HepG2 (cell line): Measurements from ENCODE around the gene NHERF2. TPM values are rescaled to one million over a fixed set of nuclear protein-coding genes. Genes with fewer than 3 reads are reported as not detected.

Experiments
- ASH2L ChIP-seq: fragments of 300-600, 200-600 bp; sonication (generic); IDR thresholded peaks from 2 replicates; pipeline ENCODE4 v1.7.0; 2017; ENCODE audit warnings: low read depth, mild to moderate bottlenecking, moderate library complexity, mixed read lengths, low read length; ENCODE audit not compliant: insufficient read length
- DR1 ChIP-seq: sonication (generic); formaldehyde crosslinking; IDR thresholded peaks from 2 replicates; pipeline ENCODE4 v1.8.0; 2021; ENCODE audit warnings: mild to moderate bottlenecking, missing genetic modification reagents, inconsistent platforms
- MBD4 ChIP-seq: IDR thresholded peaks from 2 replicates; pipeline ENCODE4 v1.6.1; 2012; ENCODE audit warnings: low read length, inconsistent platforms, borderline replicate concordance
- NKX3-1 ChIP-seq: sonication (generic); formaldehyde crosslinking; IDR thresholded peaks from 2 replicates; pipeline ENCODE4 v1.5.0; 2020; ENCODE audit warnings: missing genetic modification reagents
- NONO ChIP-seq, 2 experiments: fragments of 450-650 bp in 1 of 2; sonication (generic) in 1 of 2; formaldehyde crosslinking in 1 of 2; IDR thresholded peaks in 1 of 2; conservative IDR thresholded peaks in 1 of 2; 2 replicates each; pipeline versions ENCODE4 v1.6.1 to v1.8.0; 2017 to 2022; ENCODE audit warnings: mild to moderate bottlenecking in 1 of 2, missing genetic modification reagents in 1 of 2, moderate library complexity in 1 of 2
- SAFB2 ChIP-seq: sonication (generic); formaldehyde crosslinking; IDR thresholded peaks from 2 replicates; pipeline ENCODE4 v1.5.1; 2020; ENCODE audit warnings: missing genetic modification reagents, low read depth, mild to moderate bottlenecking, borderline replicate concordance
- SKIL ChIP-seq: sonication (generic); formaldehyde crosslinking; IDR thresholded peaks from 2 replicates; pipeline ENCODE4 v1.8.0; 2022; ENCODE audit warnings: missing genetic modification reagents, mild to moderate bottlenecking, moderate library complexity, borderline replicate concordance
- ZNF10 ChIP-seq: sonication (generic); formaldehyde crosslinking; IDR thresholded peaks from 2 replicates; pipeline ENCODE4 v1.4.0; 2020; ENCODE audit warnings: mild to moderate bottlenecking, low read depth, missing genetic modification reagents, borderline replicate concordance
- ZNF512B ChIP-seq: sonication (generic); formaldehyde crosslinking; IDR thresholded peaks from 2 replicates; pipeline ENCODE4 v1.5.1; 2020; ENCODE audit warnings: missing genetic modification reagents, mild to moderate bottlenecking, borderline replicate concordance
- ZNF546 ChIP-seq: sonication (generic); formaldehyde crosslinking; conservative IDR thresholded peaks from 2 replicates; pipeline ENCODE4 v1.8.1; 2023; ENCODE audit warnings: mild to moderate bottlenecking, missing genetic modification reagents
- ZSCAN21 ChIP-seq: sonication (generic); formaldehyde crosslinking; IDR thresholded peaks from 2 replicates; pipeline ENCODE4 v1.8.0; 2022; ENCODE audit warnings: mild to moderate bottlenecking, missing genetic modification reagents, moderate library complexity, borderline replicate concordance
- ZXDC ChIP-seq: sonication (generic); formaldehyde crosslinking; IDR thresholded peaks from 2 replicates; pipeline ENCODE4 v1.5.0; 2020; ENCODE audit warnings: mild to moderate bottlenecking, missing genetic modification reagents
- polyA plus RNA-seq, 8 experiments: library from polyadenylated mRNA; depleted of rRNA in 3 of 8; stranded (reverse) in 7 of 8; unstranded in 1 of 8; fragments of >200 nt; fragmentation: Illumina TruSeq in 4 of 8; extraction: Trizol in 4 of 8; gene quantifications; 2 replicates each; pipeline versions ENCODE4 v1.2.1 to v1.2.3, GENCODE V29; 2011 to 2016; ENCODE audit warnings: low read depth in 4 of 8, missing spikeins in 1 of 8, mixed read lengths in 1 of 8; ENCODE audit not compliant: insufficient read depth in 1 of 8
- total RNA-seq, 5 experiments: library from RNA; depleted of rRNA; stranded (reverse); fragments of >200 nt; fragmentation: Illumina TruSeq; extraction: Trizol; gene quantifications; 2 replicates each; pipeline ENCODE4 v1.2.3, GENCODE V29; 2016; ENCODE audit warnings: low read depth in 1 of 5

Gene NHERF2
- total and polyA plus RNA-seq, 2 of the 13 experiments (the other 11 are each of a cell fraction or from before 2014, with no cell fraction given) = 23.7 to 39.3 TPM

- TF ChIP-seq NKX3-1 (CRISPR knock-in tag) (peak; percentile 82; the same call in 1 of the 2 replicates), NONO (IDR thresholded peaks at IDR 0.05) (no peak), NONO (CRISPR knock-in tag; conservative IDR thresholded peaks at IDR 0.05) (peak; percentile 21; the same call in 1 of the 2 replicates), ZXDC (CRISPR knock-in tag) (peak; percentile 67), DR1 (peak; percentile 81), MBD4 (no peak), ZNF546 (CRISPR knock-in tag) (peak; percentile 8; the same call in 1 of the 2 replicates), ZNF10 (CRISPR knock-in tag) (no peak), SKIL (CRISPR knock-in tag) (no peak), ZNF512B (CRISPR knock-in tag) (no peak), ASH2L (peak; percentile 66), ZSCAN21 (CRISPR knock-in tag) (peak; percentile 86; the same call in 1 of the 2 replicates), SAFB2 (0 out of 2 replicates have a peak, but pooled peaks have one; percentile 44)
Observed at GRCh38 chr16:2035431-2036199, 8.9 kb downstream of the NHERF2 start (continued).
